Tibial nerve (tissue), 4 donors: ENCODE data around the gene NOXRED1. TPM values are rescaled to one million over a fixed set of nuclear protein-coding genes. Genes with fewer than 3 reads are reported as not detected.

Experiments used
- DNase-seq, 2 donors: peaks; one replicate each; pipeline ENCODE4 v3.0.0-alpha.2; 2019; ENCODE audit warnings: low spot score in 2 of 2
- H3K27ac ChIP-seq, 4 donors: fragments of 200-600 bp; sonication (generic) in 3 of 4; one replicate each; pipeline ENCODE4 v1.5.1; 2017 to 2019; ENCODE audit warnings: mild to moderate bottlenecking in 1 of 4
- H3K27me3 ChIP-seq, 2 donors: fragments of 200-600 bp; sonication (generic) in 1 of 2; one replicate each; pipeline versions ENCODE4 v1.5.1 to v1.6.0; 2017 to 2019
- H3K36me3 ChIP-seq, 3 donors: fragments of 200-600 bp; sonication (generic); one replicate each; pipeline ENCODE4 v1.5.1; 2018 to 2019
- H3K4me1 ChIP-seq, 4 donors: fragments of 200-600 bp; sonication (generic) in 3 of 4; one replicate each; pipeline ENCODE4 v1.5.1; 2017 to 2019
- H3K4me3 ChIP-seq, 4 donors: fragments of 200-600 bp; sonication (generic) in 3 of 4; one replicate each; pipeline ENCODE4 v1.5.1; 2017 to 2019; ENCODE audit warnings: mild to moderate bottlenecking in 1 of 4, moderate library complexity in 1 of 4
- H3K9me3 ChIP-seq, 4 donors: fragments of 200-600 bp; sonication (generic) in 3 of 4; one replicate each; pipeline ENCODE4 v1.5.1; 2017 to 2019
- EP300 ChIP-seq, 2 donors: sonication (generic); formaldehyde crosslinking; IDR thresholded peaks; one replicate each; pipeline ENCODE4 v1.6.1; 2017; ENCODE audit warnings: antibody characterized with exemption in 2 of 2, mild to moderate bottlenecking in 1 of 2
- POLR2A ChIP-seq, 2 donors: fragments of 450-650 bp; IDR thresholded peaks; one replicate each; pipeline ENCODE4 v1.6.1; 2017; ENCODE audit warnings: antibody characterized with exemption in 2 of 2, mild to moderate bottlenecking in 2 of 2, moderate library complexity in 2 of 2
- WGBS, 2 donors: methylation state at CpG; one replicate each; pipeline ENCODE4 v1.1.5; 2018; 5-methylcytosine and 5-hydroxymethylcytosine counted together
- total RNA-seq, 4 donors: library from RNA; depleted of rRNA; stranded (reverse); fragments of >200 nt; gene quantifications; one replicate each; pipeline ENCODE4 v1.1.0, GENCODE V29; 2016
- TF ChIP-seq, protein P1 (sequence below), 5 experiments: fragments of 200-600 bp in 3 of 5; fragments of 450-650 bp in 2 of 5; sonication (generic) in 3 of 5; IDR thresholded peaks; one replicate each; pipeline ENCODE4 v1.5.1; 2016 to 2019; ENCODE audit warnings: antibody characterized with exemption in 5 of 5, mild to moderate bottlenecking in 3 of 5, moderate library complexity in 2 of 5

Gene NOXRED1
- total RNA-seq, 4 donors from 2014 or later, result 9.0 TPM; not detected in 3

DNA sequence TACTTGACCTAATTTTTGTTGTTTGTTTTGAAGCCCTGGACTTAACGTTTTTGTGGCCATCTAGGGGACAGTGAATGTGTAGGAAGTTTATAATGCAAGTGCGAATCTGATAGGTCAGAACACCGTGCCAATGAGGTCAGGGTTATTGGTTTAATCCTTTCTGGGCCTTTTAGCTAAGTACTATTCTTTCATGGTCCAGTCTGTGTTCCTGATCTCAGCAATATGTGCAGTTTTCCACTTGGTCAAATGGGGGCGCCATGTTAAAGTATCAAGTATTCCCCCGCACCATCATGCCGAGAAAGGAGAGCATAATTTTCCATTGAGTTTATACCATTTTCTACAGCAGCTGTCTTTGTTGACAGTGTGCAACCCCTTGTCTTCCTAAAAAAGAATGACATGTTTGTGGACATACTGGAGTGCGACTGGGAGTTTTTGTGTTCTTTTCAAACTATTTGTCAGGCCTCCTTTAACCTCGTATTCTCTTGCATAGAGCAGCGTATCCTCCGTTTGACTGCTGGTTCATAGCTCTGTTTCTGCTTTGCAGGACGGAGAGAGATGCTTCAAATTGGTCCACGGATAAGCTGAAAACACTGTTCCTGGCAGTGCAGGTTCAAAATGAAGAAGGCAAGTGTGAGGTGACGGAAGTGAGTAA is 35.9 kb upstream of the NOXRED1 start:
- TF ChIP-seq, protein P1, sequence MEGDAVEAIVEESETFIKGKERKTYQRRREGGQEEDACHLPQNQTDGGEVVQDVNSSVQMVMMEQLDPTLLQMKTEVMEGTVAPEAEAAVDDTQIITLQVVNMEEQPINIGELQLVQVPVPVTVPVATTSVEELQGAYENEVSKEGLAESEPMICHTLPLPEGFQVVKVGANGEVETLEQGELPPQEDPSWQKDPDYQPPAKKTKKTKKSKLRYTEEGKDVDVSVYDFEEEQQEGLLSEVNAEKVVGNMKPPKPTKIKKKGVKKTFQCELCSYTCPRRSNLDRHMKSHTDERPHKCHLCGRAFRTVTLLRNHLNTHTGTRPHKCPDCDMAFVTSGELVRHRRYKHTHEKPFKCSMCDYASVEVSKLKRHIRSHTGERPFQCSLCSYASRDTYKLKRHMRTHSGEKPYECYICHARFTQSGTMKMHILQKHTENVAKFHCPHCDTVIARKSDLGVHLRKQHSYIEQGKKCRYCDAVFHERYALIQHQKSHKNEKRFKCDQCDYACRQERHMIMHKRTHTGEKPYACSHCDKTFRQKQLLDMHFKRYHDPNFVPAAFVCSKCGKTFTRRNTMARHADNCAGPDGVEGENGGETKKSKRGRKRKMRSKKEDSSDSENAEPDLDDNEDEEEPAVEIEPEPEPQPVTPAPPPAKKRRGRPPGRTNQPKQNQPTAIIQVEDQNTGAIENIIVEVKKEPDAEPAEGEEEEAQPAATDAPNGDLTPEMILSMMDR (IDR thresholded peaks at IDR 0.05), result peak; percentile 33 to 43 (median 39)
- TF ChIP-seq EP300 (IDR thresholded peaks at IDR 0.05) (no peak), POLR2A (IDR thresholded peaks at IDR 0.05) (no peak)

DNA sequence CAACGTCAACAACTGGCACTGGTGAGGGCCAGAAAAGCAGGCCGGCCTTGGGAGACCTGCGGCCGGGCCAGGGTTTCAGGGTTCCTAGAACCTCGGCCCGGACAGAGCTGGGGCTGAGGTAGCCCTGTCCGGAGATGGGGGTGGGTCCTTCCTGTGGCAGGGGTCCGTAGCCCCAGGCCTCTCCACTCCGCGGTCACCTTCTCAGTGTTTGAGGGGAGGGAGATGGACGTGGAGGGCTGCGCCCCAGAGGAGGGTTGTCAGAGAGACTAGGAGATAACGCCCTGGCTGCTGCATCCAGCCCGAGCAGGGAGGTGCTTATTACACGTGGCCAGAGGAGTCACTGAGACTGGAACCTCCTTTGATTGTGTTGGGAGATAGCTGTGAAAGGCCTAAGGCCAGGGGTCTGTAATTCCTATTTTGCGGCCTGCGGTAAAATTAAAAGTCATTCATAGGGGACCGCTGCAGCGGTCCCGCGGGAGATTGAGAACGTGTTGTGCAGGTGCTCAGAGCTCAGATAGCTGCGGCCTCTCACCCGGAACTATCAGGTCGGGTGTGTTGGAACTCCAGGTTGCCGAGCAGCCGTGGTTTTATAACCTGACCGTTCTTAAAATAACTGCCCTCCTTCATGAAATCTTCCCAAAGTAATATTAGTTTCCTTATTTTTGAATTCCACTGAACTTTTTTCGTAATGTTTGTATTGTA is 35.1 kb upstream of the NOXRED1 start:
- Histone ChIP-seq H3K27ac (peak overlapping the region; percentile 92 to 98 (median 98)), H3K27me3 (no peaks in the 10 kb centered on the region), H3K9me3 (no peaks in the 10 kb centered on the region), H3K4me3 (peak overlapping the region; percentile 89 to 98 (median 92)), H3K4me1 (peaks cover 0 to 40% (median 17%) of the 10 kb centered on the region in 4 donors), H3K36me3 (peaks cover 0 to 41% (median 15%) of the 10 kb centered on the region in 3 donors)
- 0 to 1% methylated on average over 28 to 29 of the region's 29 CpGs for WGBS, 2 donors
- peak in 1 of 2 donors; percentile 15 for DNase-seq
- no peak for TF ChIP-seq POLR2A (IDR thresholded peaks at IDR 0.05)
- TF ChIP-seq EP300 (IDR thresholded peaks at IDR 0.05), result no peak
- TF ChIP-seq, protein P1 (IDR thresholded peaks at IDR 0.05), result no peak

More for the DNA sequence above, 35.9 kb upstream of the NOXRED1 start:
- peaks cover 0 to 48% (median 16%) of the 10 kb centered on the region in 3 donors for H3K36me3 ChIP-seq
- peak overlapping the region in 2 of 4 donors; percentile 97 to 98 for H3K27ac ChIP-seq
- WGBS, 2 donors, result 34 to 35% methylated on average over 13 of the region's 13 CpGs
- no peaks in the 10 kb centered on the region for H3K27me3 ChIP-seq
- no peaks in the 10 kb centered on the region for H3K9me3 ChIP-seq
- peaks cover 0 to 40% (median 17%) of the 10 kb centered on the region in 4 donors for H3K4me1 ChIP-seq
- DNase-seq, result peak; percentile 60 to 90
- H3K4me3 ChIP-seq, result peak overlapping the region; percentile 89 to 98 (median 92)

DNA sequence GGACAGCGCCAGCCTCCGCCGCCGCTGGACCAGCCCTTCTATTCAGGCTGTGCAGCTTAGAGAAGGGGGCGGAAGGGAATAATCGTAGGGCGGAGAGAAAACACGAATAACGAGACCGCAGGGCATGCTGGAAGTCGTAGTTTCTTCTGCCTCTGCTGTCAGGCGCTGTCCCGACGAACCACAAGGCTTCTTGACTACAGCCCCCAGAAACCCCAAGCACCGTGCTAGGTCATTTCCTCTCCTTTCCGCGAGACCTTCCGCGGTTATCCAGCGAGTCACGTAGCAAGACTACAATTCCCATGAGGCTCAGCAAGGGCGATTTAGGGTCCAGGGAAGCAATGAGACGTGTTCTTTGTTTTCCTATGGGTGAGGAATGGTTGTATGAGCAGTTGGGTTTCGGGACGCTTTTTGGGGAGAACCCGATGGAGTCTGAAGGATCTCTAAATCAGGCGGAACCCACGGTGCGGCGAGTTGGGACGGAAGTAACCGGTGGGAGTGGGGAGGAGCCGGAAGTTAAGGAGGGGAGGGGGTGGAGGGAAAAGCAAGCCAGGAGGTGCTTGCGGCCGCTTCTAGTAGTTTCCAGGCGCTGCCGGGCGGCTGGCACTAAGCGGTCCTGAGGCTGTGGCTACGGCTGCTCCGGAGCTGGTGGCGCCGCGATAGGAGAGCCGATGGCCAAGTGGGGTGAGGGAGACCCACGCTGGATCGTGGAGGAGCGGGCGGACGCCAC is 34.4 kb upstream of the NOXRED1 start, which contains the start of the genes AHSA1 and VIPAS39:
AHSA1 (plus strand) TSS at position 572 of the 727 bp plus-strand sequence; CDS start at position 669, 97 bp downstream.
VIPAS39 (minus strand) TSS at position 80 of the 727 bp plus-strand sequence. CDS start 3,499 bp downstream, outside the sequence.
- no peaks in the 10 kb centered on the region for H3K27me3 ChIP-seq
- H3K27ac ChIP-seq, result peak within 1 kb of the TSS; percentile 92 to 98 (median 98)
- no peaks in the 10 kb centered on the region for H3K9me3 ChIP-seq
- DNase-seq, result peak; percentile 88 to 94
- 0 to 1% methylated on average over 49 to 50 of the region's 50 CpGs for WGBS, 2 donors
- peak within 1 kb of the TSS; percentile 89 to 98 (median 92) for H3K4me3 ChIP-seq
- H3K36me3 ChIP-seq, result peaks cover 0 to 41% (median 8%) of the 10 kb centered on the region in 3 donors
- peaks cover 0 to 40% (median 17%) of the 10 kb centered on the region in 4 donors for H3K4me1 ChIP-seq
- TF ChIP-seq POLR2A (IDR thresholded peaks at IDR 0.05) (peak; percentile 56 to 90), EP300 (IDR thresholded peaks at IDR 0.05) (peak; percentile 85 to 95)
- TF ChIP-seq, protein P1 (IDR thresholded peaks at IDR 0.05), result peak in 2 of 5 experiments; percentile 17 to 22

DNA sequence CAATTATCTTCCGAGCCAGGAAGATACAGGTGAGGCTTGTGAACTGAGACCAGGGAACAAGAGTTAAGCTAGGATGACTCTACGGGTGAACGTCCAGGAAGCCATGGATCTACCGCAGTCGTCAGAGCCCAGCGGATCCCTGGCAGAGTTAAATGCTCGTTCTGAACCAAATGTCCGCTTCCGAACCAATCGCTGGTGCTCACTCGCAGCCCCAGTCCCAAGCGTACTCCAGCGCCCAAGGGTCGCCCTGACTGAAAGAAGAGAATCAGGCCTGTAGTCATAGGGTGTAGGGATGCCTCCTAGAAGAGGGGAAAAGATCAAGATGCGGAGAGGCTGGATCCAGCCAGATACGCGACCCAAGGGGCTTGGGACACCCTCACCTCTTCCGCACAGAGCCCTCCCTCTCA is 33.8 kb upstream of the NOXRED1 start:
- H3K27me3 ChIP-seq, result no peaks in the 10 kb centered on the region
- WGBS, 2 donors, result 0% methylated on average over 18 of the region's 18 CpGs
- peaks cover 0 to 40% (median 4%) of the 10 kb centered on the region in 3 donors for H3K36me3 ChIP-seq
- H3K9me3 ChIP-seq, result no peaks in the 10 kb centered on the region
- H3K4me3 ChIP-seq, result peak overlapping the region; percentile 89 to 98 (median 92)
- DNase-seq, result no peak
- TF ChIP-seq POLR2A (IDR thresholded peaks at IDR 0.05) (peak in 1 of 2 donors; percentile 54), EP300 (IDR thresholded peaks at IDR 0.05) (no peak)
- H3K27ac ChIP-seq, result peak overlapping the region; percentile 92 to 98 (median 98)
- H3K4me1 ChIP-seq, result peaks cover 0 to 40% (median 17%) of the 10 kb centered on the region in 4 donors
